SIG-M5 treated with dmso at 0.1 percent for 504 hours (cell line): ENCODE measurements around the gene DNASE1L3.
"Not testable (repeated sequence)": the region's sequence is repeated elsewhere in the genome, so short reads cannot be mapped to it uniquely, and the experiment has no call there.

Experiments
- DNase-seq: peaks from one replicate; lab custom pipeline; 2025; ENCODE audit not compliant: unreplicated experiment; lab: John Stamatoyannopoulos, UW

DNASE1L3 gene

GRCh38 chr3:58210761-58211460 lies at the start of gene DNASE1L3:
TSS of gene DNASE1L3 (minus strand) at chr3:58210972. CDS start at chr3:58210906, 66 bp downstream.
- DNase-seq, result no peak

- DNase-seq, result peak; percentile 72
These were observed 49.5 kb upstream of the DNASE1L3 start for GRCh38 chr3:58260261-58260731.

GRCh38 chr3:58258392-58259055 lies 47.8 kb upstream of the DNASE1L3 start:
- no peak for DNase-seq

GRCh38 chr3:58256511-58256910 lies 45.7 kb upstream of the DNASE1L3 start:
- no peak for DNase-seq

GRCh38 chr3:58256061-58256460 lies 45.3 kb upstream of the DNASE1L3 start:
- DNase-seq, result no peak

- DNase-seq, result no peak
These were observed 43.4 kb upstream of the DNASE1L3 start for GRCh38 chr3:58254144-58254543.

GRCh38 chr3:58251631-58252035 lies 40.9 kb upstream of the DNASE1L3 start:
- no peak for DNase-seq

- DNase-seq, result no peak
These were observed 39.4 kb upstream of the DNASE1L3 start for GRCh38 chr3:58250093-58250707.

GRCh38 chr3:58249358-58250092 lies 38.8 kb upstream of the DNASE1L3 start:
- DNase-seq, result no peak

GRCh38 chr3:58246148-58247047 lies 35.6 kb upstream of the DNASE1L3 start:
- no peak for DNase-seq

- no peak for DNase-seq
These were observed 33.3 kb upstream of the DNASE1L3 start for GRCh38 chr3:58243976-58244585.

- DNase-seq, result not testable (repeated sequence)
These were observed 32.1 kb upstream of the DNASE1L3 start for GRCh38 chr3:58242860-58243259.

- DNase-seq, result no peak
These were observed 31.6 kb upstream of the DNASE1L3 start for GRCh38 chr3:58242340-58242739.

- DNase-seq, result no peak
These were observed 30.7 kb upstream of the DNASE1L3 start for GRCh38 chr3:58241306-58242044.

GRCh38 chr3:58238830-58239229 lies 28.1 kb upstream of the DNASE1L3 start:
- DNase-seq, result no peak

GRCh38 chr3:58237941-58238681 lies 27.3 kb upstream of the DNASE1L3 start:
- DNase-seq, result peak; percentile 29

- DNase-seq, result peak; percentile 51
These were observed 26.6 kb upstream of the DNASE1L3 start, which contains the start of gene ABHD6 for GRCh38 chr3:58237238-58237940. TSS of gene ABHD6 (plus strand) at chr3:58237792. CDS start at chr3:58256587, 18,795 bp downstream.
